CD4-positive, alpha-beta T cell treated with Interleukin-15 for 1 hour (primary cell): ENCODE measurements around the gene RBPJL.

Source experiments
- DNase-seq: peaks from one replicate; pipeline ENCODE4 v3.0.0-alpha.2; 2020

Gene RBPJL

GRCh38 chr20:45294003-45294368 lies 12.7 kb upstream of the RBPJL start:
- no peak for DNase-seq

GRCh38 chr20:45294659-45295058 lies 12.0 kb upstream of the RBPJL start:
- DNase-seq = no peak

GRCh38 chr20:45297786-45298497 lies 8.7 kb upstream of the RBPJL start:
- DNase-seq = no peak

GRCh38 chr20:45299786-45300185 lies 6.9 kb upstream of the RBPJL start:
- DNase-seq = no peak

DNA sequence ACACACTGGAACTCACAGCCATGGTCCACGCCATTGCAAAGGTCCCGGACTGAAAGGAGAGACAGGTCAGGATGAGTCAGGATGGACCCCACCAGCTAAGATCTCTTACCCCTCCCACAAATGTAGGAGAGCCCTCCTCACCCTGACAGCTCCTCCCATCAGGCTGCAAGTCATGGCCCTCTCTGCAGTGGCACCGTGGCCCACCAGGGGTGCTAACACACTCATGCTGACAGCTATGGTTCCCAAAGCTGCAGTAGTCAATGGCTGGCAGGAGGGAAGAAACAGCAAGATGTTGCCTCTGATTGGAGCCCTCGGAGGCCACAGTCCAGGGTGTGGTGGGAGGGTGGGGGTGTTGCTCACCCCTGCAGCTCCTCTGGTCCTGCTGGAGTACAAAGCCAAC lies 5.7 kb upstream of the RBPJL start:
- DNase-seq = no peak

DNA sequence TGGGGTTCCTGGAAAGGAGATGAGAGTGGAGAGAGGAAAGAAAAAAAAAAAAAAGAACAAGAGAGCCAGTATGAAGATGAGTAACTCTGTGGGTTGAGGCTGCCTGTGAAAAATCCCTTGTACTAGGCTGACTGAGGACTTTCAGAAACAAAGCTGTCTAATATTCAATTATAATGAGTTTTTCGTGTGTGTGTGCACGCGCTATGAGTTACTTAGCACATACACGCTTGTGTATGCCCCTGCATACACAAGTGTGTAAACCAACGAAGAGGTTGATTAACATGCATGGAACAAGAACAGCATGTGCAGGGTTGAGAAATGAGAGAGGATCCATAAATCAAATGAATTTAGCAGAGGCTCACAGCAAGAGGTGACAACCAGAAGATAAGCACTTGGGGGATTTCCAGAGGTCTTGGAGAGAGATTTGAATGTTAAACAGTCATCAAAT lies 4.8 kb upstream of the RBPJL start:
- DNase-seq = no peak

GRCh38 chr20:45303586-45304463 lies 2.8 kb upstream of the RBPJL start:
- DNase-seq = no peak

- no peak for DNase-seq
These were observed 2.1 kb upstream of the RBPJL start for GRCh38 chr20:45304464-45304999.

DNA sequence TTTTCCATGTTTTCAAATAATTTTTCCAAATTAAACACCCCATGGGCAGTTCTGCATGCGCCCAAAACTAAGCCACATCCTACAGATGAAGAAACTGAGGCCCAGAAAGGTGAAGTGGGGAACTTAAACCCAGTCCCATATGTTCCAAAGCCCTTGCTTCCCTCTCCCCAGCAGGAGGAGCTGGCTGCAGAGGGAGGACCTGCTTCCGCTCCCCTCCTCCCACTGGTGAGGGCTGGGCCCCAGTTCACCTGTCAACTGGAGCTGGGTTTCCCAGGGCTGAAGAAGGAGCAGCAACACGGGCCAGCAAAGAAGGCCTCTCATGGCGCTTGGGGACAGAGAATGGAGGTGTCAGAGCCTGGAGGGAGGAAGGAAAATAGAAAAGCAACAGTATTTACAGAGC lies 1.4 kb upstream of the RBPJL start:
- no peak for DNase-seq

GRCh38 chr20:45307076-45307640 lies 518 bp downstream of the RBPJL start:
- no peak for DNase-seq

DNA sequence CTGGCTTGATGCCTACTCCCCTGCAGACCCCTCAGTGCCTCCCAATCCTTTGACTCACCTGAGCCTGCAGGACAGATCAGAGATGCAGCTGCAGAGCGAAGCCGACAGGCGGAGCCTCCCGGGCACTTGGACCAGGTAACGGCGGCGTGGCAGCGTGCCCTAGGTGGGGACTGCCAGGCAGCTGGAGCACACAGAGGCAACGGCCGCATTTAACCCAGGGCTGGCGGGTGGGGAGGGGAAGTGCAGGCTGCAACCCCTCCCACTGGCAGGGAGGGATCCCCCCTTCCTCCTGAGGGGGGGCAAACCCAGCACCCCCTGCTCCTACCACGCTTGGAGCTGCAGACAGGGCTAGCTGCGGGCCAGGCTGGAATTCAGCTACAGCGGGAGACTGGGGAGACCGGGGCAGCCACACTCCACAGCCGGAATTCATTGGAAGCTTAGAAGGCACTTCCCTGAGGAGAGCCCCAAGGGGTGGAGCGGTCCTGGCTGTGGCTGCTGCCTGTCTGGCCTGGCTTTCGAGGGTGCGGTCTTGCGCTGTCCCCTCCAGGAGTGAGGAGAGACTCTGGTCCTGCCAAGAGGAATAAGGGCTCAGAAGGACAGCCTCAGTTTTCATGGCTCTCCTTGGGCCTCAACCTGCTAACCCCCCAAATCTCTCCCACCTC lies 1.6 kb downstream of the RBPJL start, which contains the start of gene MATN4:
MATN4 (minus strand) TSS at position 183 of the 662 bp plus-strand sequence. CDS start 2,717 bp downstream, outside the sequence.
- DNase-seq = no peak

DNA sequence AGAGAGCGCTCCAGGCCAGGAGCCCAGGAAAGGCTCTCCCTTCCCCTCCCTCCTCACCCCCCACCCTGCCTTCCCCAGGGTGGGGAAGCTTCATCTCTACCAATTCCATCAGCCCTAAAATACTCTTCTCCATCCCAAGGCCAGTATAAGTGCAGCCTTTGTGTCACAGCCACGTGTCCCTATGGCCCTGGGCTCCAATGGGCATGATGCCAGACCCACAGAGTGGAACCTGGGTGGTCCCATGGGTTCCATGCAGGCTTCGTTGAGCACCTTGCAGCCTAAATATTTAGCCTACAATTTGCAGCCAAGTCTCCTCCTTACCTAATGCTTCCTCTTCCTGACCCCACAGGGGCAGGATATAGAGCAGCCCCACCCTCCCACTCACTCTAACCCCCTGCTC lies 2.4 kb downstream of the RBPJL start:
- no peak for DNase-seq

DNA sequence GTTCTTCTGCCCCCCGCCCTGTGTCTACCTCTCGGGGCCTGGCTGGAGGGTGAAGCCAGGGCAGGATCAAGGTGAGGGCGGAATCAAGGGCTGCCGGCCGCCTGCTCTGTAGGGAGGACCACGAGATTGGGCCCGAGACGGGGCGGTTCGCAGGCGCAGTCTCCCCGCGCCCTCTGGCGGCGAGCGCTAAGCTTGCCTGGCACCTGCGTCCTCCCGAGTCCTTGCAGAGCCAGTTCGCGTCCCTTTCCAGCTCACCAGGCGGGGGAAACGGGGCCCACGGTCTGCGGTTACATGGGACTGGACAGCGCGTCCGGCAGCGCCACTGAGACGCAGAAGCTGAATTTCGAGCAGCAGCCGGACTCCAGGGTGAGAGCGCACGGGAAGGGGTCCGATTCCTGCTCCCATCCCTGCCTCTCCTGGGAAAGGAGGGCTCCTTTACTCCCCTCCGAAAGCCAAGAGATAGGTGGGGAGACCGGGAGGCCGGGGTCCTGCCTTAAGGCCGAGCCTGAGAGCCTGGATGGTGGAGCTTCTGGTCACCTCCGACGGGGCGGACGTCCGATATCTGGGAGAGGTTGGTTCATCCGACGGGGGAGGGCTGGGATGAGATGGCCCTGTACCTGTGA lies 5.1 kb downstream of the RBPJL start:
- DNase-seq = peak; percentile 55

GRCh38 chr20:45312241-45312640 lies 5.6 kb downstream of the RBPJL start:
- no peak for DNase-seq

DNA sequence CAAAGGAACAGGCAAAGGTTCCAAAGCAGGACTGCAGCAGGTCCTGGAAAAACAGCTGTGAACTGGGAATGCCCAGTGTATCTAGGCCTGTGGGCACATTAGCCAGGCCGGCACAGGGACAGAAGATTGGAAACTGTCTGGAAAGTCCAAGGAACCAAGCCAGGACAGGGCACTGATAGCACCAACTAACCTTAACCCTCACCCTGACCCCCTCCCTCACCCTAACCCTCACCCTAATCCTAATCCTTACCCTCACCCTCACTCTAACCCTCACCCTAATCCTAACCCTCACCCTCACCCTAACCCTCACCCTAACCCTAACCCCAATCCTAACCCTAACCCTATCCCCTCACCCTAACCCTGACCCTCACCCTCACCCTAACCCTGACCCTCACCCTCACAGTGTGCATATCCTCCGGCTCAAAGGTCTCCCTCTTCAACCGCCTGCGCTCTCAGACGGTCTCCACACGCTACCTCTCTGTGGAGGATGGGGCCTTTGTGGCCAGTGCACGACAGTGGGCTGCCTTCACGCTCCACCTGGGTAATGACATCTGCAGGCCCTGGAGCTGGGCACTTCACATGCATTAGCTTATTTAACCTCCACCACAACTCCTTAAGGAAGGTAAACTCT lies 6.5 kb downstream of the RBPJL start:
- DNase-seq = no peak

- DNase-seq = no peak
These were observed 7.3 kb downstream of the RBPJL start for GRCh38 chr20:45313943-45314342.

- no peak for DNase-seq
These were observed 9.0 kb downstream of the RBPJL start for GRCh38 chr20:45315672-45316071.

GRCh38 chr20:45316150-45317080 lies 9.8 kb downstream of the RBPJL start:
- no peak for DNase-seq

DNA sequence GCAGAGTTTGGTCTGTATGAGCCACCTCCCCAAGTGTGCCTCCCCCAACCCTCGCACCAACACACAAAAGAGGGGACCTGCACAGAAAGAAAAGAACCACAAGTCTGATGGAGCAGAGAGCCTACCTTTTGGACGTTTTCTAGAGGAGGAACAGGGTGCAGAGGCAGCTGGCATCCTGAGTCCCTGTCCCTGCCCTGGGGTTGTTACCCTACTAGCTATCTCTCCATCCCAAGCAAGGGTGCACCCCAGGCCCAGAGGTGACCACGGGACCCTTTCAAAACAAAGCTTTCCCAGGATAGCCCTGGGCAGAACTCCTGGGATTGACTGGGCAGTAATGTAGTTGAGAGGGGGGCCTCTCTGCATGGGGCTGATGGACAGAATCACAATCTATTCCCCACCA lies 11.2 kb downstream of the RBPJL start:
- no peak for DNase-seq

DNA sequence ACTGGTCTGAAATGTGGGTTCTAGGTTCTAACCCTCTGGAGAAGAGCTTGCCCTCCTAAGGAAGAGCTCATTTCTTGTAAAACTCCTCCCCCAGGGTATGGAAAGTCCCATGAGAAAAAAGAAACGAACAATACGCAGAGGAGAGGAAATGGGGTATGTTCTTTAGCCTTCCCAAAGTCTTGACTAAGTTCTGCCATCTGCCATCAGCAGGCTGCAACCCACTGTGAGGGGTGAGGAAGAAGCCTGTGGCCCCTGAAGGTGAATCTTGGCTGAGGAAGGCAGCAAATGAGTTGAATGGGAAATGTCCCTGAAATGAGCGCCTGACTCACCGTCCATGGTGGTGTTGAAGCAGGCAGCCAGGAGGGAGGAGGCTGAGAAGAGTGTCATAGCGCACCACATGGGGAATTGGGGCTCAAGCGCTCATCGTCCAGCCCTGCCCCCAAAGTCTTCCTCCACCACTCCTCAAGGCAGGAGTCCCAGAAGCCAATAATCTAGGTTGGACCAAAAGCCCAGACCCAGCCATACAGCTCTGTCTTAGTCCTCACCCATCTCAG lies 11.8 kb downstream of the RBPJL start:
- no peak for DNase-seq

DNA sequence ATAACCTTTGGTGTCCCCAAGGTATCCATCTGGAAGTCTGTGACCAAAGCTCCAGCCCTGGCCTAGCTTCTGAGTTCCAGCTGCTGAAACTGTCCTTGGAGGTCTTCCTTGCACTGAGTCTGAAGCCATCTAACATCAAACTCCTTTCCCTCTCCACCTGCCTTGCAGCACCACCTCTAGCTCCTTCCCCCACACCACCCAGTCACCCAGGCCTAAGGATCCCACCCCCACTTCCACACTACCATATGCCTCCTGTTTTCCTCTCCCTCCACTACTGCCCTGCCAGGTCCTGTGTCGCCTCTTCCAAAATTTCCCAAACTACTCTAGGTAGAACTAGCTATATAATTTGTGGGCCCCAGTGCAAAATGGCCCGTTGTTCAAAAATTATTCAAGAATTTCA lies 12.3 kb downstream of the RBPJL start:
- DNase-seq = no peak
